ENCODE results near the gene SLC6A12. TPM values are rescaled to one million over a fixed set of nuclear protein-coding genes. Genes with fewer than 3 reads are reported as not detected.
A peak's percentile ranks its signal among the peaks of the same experiment; 100 is the strongest.

The SLC6A12 gene
- total and polyA plus RNA-seq, 2 donors (not counting 3 experiments of a cell fraction or from before 2014, with no cell fraction given), result not detected

GRCh38 chr12:182381-182892 lies 31.5 kb downstream of the SLC6A12 start:
- H3K4me3 ChIP-seq (replicated peaks in 1 of 3; ENCODE audit: insufficient read depth in 1 of 3, low read depth in 1 of 3, low read length in 3 of 3), result no peak overlapping the region
- no peaks in the 10 kb centered on the region for H3K9me3 ChIP-seq (replicated peaks; ENCODE audit: control insufficient read depth, insufficient read depth, low read length)
- BruUV-seq (replicated peaks), result no TSS peak
- DNase-seq (ENCODE audit: low read depth, low spot score) (no peak), FAIRE-seq (no peak)
- H3K4me1 ChIP-seq (ENCODE audit: control insufficient read depth, extremely low read depth, insufficient read depth, low read length), result no peaks in the 10 kb centered on the region
- no peak overlapping the region for H3K9ac ChIP-seq (replicated peaks; ENCODE audit: extremely low read depth, insufficient read depth, low read length)
- POLR2A ChIA-PET, result no interaction called here
- no peak overlapping the region for H3K27ac ChIP-seq (ENCODE audit: insufficient read depth, low read depth, low read length)
- no peak overlapping the region for H3K4me2 ChIP-seq (ENCODE audit: insufficient read depth, low read length)
- dilution Hi-C loops (cut with MboI; ENCODE audit: extremely low pct_ligation_motif_present, low sequenced_read_pairs) (no loop called here), intact Hi-C loops (cut with micrococcal nuclease) (no loop called here)
- CTCF ChIA-PET, result no interaction called here
- no peak overlapping the region for H2AFZ ChIP-seq (ENCODE audit: low read depth, low read length)
- no peaks in the 10 kb centered on the region for H4K20me1 ChIP-seq (replicated peaks; ENCODE audit: control insufficient read depth, extremely low read depth, insufficient read depth, low read length)
- TF ChIP-seq, protein P1, sequence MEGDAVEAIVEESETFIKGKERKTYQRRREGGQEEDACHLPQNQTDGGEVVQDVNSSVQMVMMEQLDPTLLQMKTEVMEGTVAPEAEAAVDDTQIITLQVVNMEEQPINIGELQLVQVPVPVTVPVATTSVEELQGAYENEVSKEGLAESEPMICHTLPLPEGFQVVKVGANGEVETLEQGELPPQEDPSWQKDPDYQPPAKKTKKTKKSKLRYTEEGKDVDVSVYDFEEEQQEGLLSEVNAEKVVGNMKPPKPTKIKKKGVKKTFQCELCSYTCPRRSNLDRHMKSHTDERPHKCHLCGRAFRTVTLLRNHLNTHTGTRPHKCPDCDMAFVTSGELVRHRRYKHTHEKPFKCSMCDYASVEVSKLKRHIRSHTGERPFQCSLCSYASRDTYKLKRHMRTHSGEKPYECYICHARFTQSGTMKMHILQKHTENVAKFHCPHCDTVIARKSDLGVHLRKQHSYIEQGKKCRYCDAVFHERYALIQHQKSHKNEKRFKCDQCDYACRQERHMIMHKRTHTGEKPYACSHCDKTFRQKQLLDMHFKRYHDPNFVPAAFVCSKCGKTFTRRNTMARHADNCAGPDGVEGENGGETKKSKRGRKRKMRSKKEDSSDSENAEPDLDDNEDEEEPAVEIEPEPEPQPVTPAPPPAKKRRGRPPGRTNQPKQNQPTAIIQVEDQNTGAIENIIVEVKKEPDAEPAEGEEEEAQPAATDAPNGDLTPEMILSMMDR (IDR thresholded peaks at IDR 0.05; ENCODE audit: extremely low read depth in 1 of 2, insufficient read depth in 1 of 2, low read depth in 1 of 2, low read length in 2 of 2), result no peak
- TF ChIP-seq MAX (IDR thresholded peaks at IDR 0.05; ENCODE audit: insufficient read depth, insufficient read length), result no peak
- TF ChIP-seq GATA2 (IDR thresholded peaks at IDR 0.05; ENCODE audit: insufficient read depth, insufficient read length, low read depth, low read length), result no peak
- peak; percentile 48 for TF ChIP-seq FOS (IDR thresholded peaks at IDR 0.05; ENCODE audit: borderline replicate concordance, insufficient read depth, low read length)
- no peak for TF ChIP-seq POLR2AphosphoS5 (IDR thresholded peaks at IDR 0.05; ENCODE audit: insufficient read depth, low read depth, low read length)
- TF ChIP-seq JUN (IDR thresholded peaks at IDR 0.05; ENCODE audit: borderline replicate concordance, insufficient read depth, insufficient read length, low read depth), result no peak
- no peak for TF ChIP-seq MYC (IDR thresholded peaks at IDR 0.05; ENCODE audit: low read depth, low read length)
- no peaks in the 10 kb centered on the region for H3K9me1 ChIP-seq (replicated peaks; ENCODE audit: control insufficient read depth, extremely low read depth, insufficient read depth, low read length)
- H3K79me2 ChIP-seq (ENCODE audit: control insufficient read depth, insufficient read depth, low read length), result no peaks in the 10 kb centered on the region
- no peaks in the 10 kb centered on the region for H3K36me3 ChIP-seq (ENCODE audit: control insufficient read depth in 2 of 2, extremely low read depth in 1 of 2, insufficient read depth in 2 of 2, low read length in 2 of 2)
- H3K27me3 ChIP-seq (ENCODE audit: control insufficient read depth in 2 of 2, insufficient read depth in 2 of 2, low read length in 2 of 2), result no peaks in the 10 kb centered on the region

All from endothelial cell of umbilical vein (primary cell).